Lower lobe of right lung (tissue), 2 donors: ENCODE results near the gene RETREG3. TPM values are rescaled to one million over a fixed set of nuclear protein-coding genes. Genes with fewer than 3 reads are reported as not detected.
A peak's percentile ranks its signal among the peaks of the same experiment; 100 is the strongest.
"Not testable (repeated sequence)": the region's sequence is repeated elsewhere in the genome, so short reads cannot be mapped to it uniquely, and the experiment has no call there.

ENCODE experiments used
- ATAC-seq, 2 donors: fragments of 200-7000 bp; cut with Tn5 transposase; one replicate each; pipeline ENCODE4 v1.9.1; 2020 to 2022; ENCODE audit warnings: mild to moderate bottlenecking in 2 of 2, moderate library complexity in 2 of 2
- DNase-seq: peaks from one replicate; pipeline ENCODE4 v3.0.0-alpha.2; 2020
- H3K27ac ChIP-seq: fragments of 200-600 bp; one replicate; pipeline ENCODE4 v1.8.0; 2022
- H3K27me3 ChIP-seq: fragments of 200-600 bp; one replicate; pipeline ENCODE4 v1.8.0; 2022; ENCODE audit warnings: low read depth
- H3K36me3 ChIP-seq: fragments of 200-600 bp; one replicate; pipeline ENCODE4 v1.8.0; 2022; ENCODE audit warnings: mild to moderate bottlenecking
- H3K4me1 ChIP-seq: fragments of 200-600 bp; one replicate; pipeline ENCODE4 v1.8.0; 2022
- H3K4me3 ChIP-seq: fragments of 200-600 bp; one replicate; pipeline ENCODE4 v1.8.0; 2022; ENCODE audit warnings: mild to moderate bottlenecking
- H3K9me3 ChIP-seq: fragments of 200-600 bp; one replicate; pipeline ENCODE4 v1.8.0; 2022
- intact Hi-C: fragments of 100-400 bp; cut with DNase I; formaldehyde crosslinking; loops from one replicate; pipeline ENCODE4 v1.11.0; 2022
- total RNA-seq: library from RNA; stranded (reverse); fragmentation: NEBNext Ultra II Directional; extraction: Animal tissue kit (Norgen Biotek cat#: 25700); gene quantifications from one replicate; pipeline ENCODE4 v1.2.1, GENCODE V29; 2021
- TF ChIP-seq, protein P1 (sequence below): fragments of 200-600 bp; IDR thresholded peaks from one replicate; pipeline ENCODE4 v1.8.0; 2022; ENCODE audit warnings: antibody characterized with exemption, mild to moderate bottlenecking
- donor health status: DM: no; HTN: yes; CAD: no; lungs with severe emphysema.

Gene RETREG3
- total RNA-seq, 1 donor from 2014 or later = 70.7 TPM

- TF ChIP-seq, protein P1, sequence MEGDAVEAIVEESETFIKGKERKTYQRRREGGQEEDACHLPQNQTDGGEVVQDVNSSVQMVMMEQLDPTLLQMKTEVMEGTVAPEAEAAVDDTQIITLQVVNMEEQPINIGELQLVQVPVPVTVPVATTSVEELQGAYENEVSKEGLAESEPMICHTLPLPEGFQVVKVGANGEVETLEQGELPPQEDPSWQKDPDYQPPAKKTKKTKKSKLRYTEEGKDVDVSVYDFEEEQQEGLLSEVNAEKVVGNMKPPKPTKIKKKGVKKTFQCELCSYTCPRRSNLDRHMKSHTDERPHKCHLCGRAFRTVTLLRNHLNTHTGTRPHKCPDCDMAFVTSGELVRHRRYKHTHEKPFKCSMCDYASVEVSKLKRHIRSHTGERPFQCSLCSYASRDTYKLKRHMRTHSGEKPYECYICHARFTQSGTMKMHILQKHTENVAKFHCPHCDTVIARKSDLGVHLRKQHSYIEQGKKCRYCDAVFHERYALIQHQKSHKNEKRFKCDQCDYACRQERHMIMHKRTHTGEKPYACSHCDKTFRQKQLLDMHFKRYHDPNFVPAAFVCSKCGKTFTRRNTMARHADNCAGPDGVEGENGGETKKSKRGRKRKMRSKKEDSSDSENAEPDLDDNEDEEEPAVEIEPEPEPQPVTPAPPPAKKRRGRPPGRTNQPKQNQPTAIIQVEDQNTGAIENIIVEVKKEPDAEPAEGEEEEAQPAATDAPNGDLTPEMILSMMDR = no peak
- ATAC-seq (no peak), DNase-seq (no peak)
- no peaks in the 10 kb centered on the region for H3K9me3 ChIP-seq
- H3K36me3 ChIP-seq = no peaks in the 10 kb centered on the region
- no peaks in the 10 kb centered on the region for H3K27me3 ChIP-seq
- no peaks in the 10 kb centered on the region for H3K4me1 ChIP-seq
- no peak overlapping the region for H3K4me3 ChIP-seq
- no peak overlapping the region for H3K27ac ChIP-seq
- intact Hi-C loops = no loop called here
Observed at GRCh38 chr17:42629411-42630009, 20.3 kb upstream of the RETREG3 start.

DNA sequence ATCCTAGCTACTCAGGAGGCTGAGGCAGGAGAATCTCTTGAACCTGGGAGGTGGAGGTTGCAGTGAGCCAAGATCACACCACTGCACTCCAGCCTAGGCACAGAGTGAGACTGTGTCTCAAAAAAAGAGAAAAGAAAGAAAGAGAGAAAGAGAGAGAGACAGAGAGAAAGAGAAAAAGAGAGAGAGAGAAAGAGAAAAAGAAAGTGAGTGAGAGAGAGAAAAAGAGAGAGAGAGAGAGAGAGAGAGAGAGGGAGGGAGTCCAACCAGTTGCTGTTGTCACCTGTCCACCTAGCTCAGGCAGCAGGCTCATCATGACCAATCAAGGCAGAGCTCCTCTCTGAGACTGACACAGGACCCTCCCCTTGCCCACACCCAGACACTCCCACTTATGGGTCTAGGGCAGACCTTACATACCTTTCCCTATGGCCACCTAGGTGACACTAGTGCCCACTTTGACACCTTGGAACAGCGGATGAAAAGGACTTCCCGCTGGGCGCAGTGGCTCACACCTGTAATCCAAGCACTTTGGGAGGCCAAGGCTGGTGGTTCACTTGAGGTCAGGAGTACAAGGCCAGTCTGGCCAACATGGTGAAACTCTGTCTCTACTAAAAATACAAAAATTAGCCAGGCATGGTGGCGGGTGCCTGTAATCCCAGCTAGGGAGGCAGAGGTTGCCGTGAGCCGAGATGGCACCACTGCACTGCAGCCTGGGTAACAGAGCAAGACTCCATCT is 18.0 kb upstream of the RETREG3 start:
- H3K4me1 ChIP-seq, H3K9me3 ChIP-seq, H3K4me3 ChIP-seq, H3K36me3 ChIP-seq, H3K27ac ChIP-seq, H3K27me3 ChIP-seq, ATAC-seq, DNase-seq, intact Hi-C loops: not testable (repeated sequence)

- H3K9me3 ChIP-seq = no peaks in the 10 kb centered on the region
- DNase-seq (no peak), ATAC-seq (peak in 1 of 2 donors; percentile 48)
- intact Hi-C loops = no loop called here
- TF ChIP-seq, protein P1 = no peak
- no peak overlapping the region for H3K4me3 ChIP-seq
- no peak overlapping the region for H3K27ac ChIP-seq
- H3K36me3 ChIP-seq = no peaks in the 10 kb centered on the region
- no peaks in the 10 kb centered on the region for H3K27me3 ChIP-seq
- H3K4me1 ChIP-seq = no peaks in the 10 kb centered on the region
Observed at GRCh38 chr17:42623732-42624596, 14.8 kb upstream of the RETREG3 start.

DNA sequence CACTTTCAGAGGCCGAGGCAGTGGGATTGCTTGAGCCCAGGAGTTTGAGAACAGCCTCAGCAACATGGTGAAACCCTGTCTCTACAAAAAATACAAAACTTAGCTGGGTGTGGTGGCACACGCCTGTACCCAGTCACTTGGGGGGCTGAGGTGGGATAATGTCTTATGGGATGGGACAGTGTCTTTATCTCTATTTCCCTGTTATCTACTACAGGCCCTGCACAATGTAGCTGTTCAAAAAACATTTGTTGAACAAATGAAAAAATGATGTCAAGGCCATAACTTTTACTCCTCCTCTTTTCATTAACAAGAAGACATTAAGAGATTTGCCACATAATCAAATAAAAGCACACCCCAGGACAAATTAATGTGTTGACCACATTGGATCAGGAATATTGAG is 14.1 kb upstream of the RETREG3 start:
- no peak for DNase-seq

GRCh38 chr17:42621987-42622386 is 12.8 kb upstream of the RETREG3 start:
- H3K4me3 ChIP-seq, ATAC-seq, H3K27ac ChIP-seq, DNase-seq, H3K36me3 ChIP-seq, intact Hi-C loops, H3K27me3 ChIP-seq, H3K9me3 ChIP-seq: not testable (repeated sequence)
- peaks cover 12% of the 10 kb centered on the region for H3K4me1 ChIP-seq

More for the DNA sequence above, 14.1 kb upstream of the RETREG3 start:
- H3K4me3 ChIP-seq = no peak overlapping the region
- intact Hi-C loops = no loop called here
- H3K4me1 ChIP-seq = peaks cover 6% of the 10 kb centered on the region
- no peak overlapping the region for H3K27ac ChIP-seq
- TF ChIP-seq, protein P1 = no peak
- H3K27me3 ChIP-seq = no peaks in the 10 kb centered on the region
- H3K9me3 ChIP-seq = no peaks in the 10 kb centered on the region
- ATAC-seq = no peak
- H3K36me3 ChIP-seq = no peaks in the 10 kb centered on the region

- peak; percentile 52 for DNase-seq
- intact Hi-C loops = no loop called here
- H3K4me3 ChIP-seq = no peak overlapping the region
- TF ChIP-seq, protein P1 = no peak
- H3K9me3 ChIP-seq = no peaks in the 10 kb centered on the region
- H3K27ac ChIP-seq = no peak overlapping the region
- peak; percentile 76 to 77 for ATAC-seq
- H3K4me1 ChIP-seq = peaks cover 12% of the 10 kb centered on the region
- H3K36me3 ChIP-seq = peaks cover 26% of the 10 kb centered on the region
- no peaks in the 10 kb centered on the region for H3K27me3 ChIP-seq
Observed at GRCh38 chr17:42618442-42619150, 9.4 kb upstream of the RETREG3 start.
